NT2/D1 (cell line): Measurements from ENCODE around the gene SNRNP70.

Source experiments
- SUZ12 ChIP-seq: IDR thresholded peaks from 2 replicates; pipeline ENCODE4 v1.6.1; 2011; ENCODE audit not compliant: insufficient read length, insufficient read depth; ENCODE audit errors: extremely low read depth
- YY1 ChIP-seq: IDR thresholded peaks from 2 replicates; pipeline ENCODE4 v1.6.1; 2011; ENCODE audit not compliant: insufficient read length, insufficient read depth
- ZNF274 ChIP-seq: IDR thresholded peaks from 2 replicates; pipeline ENCODE4 v1.6.1; 2011; ENCODE audit warnings: mild to moderate bottlenecking, low read depth, low read length

DNA sequence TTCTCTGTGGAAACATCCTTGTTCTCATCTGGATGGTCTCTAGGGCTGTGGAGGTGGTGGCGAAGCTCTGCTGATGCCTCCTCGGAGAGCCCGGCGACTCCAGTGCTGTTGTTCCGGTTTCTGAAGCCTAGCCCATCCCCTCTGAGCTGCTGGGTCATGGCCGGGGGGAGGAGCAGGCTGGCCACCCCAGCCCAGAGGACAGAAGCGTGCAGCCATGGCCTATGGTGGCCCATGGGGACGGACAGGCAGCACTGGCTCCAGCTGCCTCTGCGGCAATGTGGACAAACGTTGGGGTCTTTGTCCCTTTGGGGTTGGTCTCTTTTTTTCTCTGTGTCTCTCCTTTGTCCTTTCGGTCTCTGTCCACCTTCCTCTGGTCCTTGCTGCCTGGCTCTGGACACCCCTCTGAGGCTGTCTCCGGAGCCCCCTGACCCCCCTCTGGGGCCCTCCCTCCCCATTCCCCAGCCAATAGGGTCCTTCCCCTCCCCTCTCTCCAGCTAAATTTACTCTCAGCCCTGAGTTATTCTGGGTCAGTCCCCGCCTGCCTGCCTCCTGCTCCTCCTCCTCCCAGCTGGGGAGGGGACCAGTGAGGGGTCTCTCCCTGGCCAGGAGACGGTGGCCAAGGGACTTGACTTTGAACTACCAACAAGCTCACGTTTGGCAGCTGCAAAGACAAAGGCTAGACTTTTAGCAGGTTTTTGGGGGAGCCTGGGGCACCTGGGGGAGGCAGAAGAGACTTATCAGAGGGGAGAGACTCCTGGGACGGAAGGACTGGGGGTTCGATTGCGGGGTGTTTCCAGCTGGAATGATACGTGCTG is 70.0 kb downstream of the SNRNP70 start, which contains the start of gene HRC:
- TF ChIP-seq ZNF274 (no peak), YY1 (no peak), SUZ12 (no peak)
